GM12878 (cell line): ENCODE results near the gene DISP3. TPM values are rescaled to one million over a fixed set of nuclear protein-coding genes. Genes with fewer than 3 reads are reported as not detected.

ENCODE experiments used
- ATAC-seq: fragments of 200-7000 bp; cut with Tn5 transposase; 3 replicates; pipeline ENCODE4 v1.9.1; 2020; ENCODE audit warnings: mild to moderate bottlenecking, moderate library complexity
- BruUV-seq: library from RNA; stranded (reverse); fragments of 400-500 nt; replicated peaks from 2 replicates; lab custom pipeline; 2021; lab: Mats Ljungman, UMichigan
- CTCF ChIA-PET: fragments of 300-600 bp; sonication (Branson Sonifier 250); formaldehyde crosslinking; extraction: SDS; loops from one replicate; lab custom pipeline; 2021; ENCODE audit warnings: inconsistent platforms; lab: Yijun Ruan, JAX
- POLR2A ChIA-PET: fragments of 350-600 bp; formaldehyde crosslinking; extraction: SDS; loops from one replicate; lab custom pipeline; 2021; ENCODE audit warnings: inconsistent platforms; lab: Charles Lee
- RAD21 ChIA-PET: fragments of 300-600 bp; sonication (Branson Sonifier 250); formaldehyde crosslinking; loops from one replicate; lab custom pipeline; 2023; ENCODE audit warnings: antibody characterized with exemption; ENCODE audit not compliant: unreplicated experiment; lab: Charles Lee
- SMC1A ChIA-PET: fragments of 300-600 bp; sonication (Branson Sonifier 250); formaldehyde crosslinking; loops from one replicate; lab custom pipeline; 2023; ENCODE audit not compliant: unreplicated experiment, uncharacterized antibody; lab: Charles Lee
- DNase-seq: peaks from one replicate; pipeline ENCODE4 v3.0.0-alpha.2; 2011; ENCODE audit warnings: low read depth, low spot score
- FAIRE-seq: peaks from 3 replicates; lab custom pipeline; 2011; peaks lifted over from hg19 to GRCh38; lab: Jason Lieb, UNC
- H2AFZ ChIP-seq: 2 replicates; pipeline ENCODE4 v1.6.0; 2011; ENCODE audit warnings: low read depth, low read length, control low read depth; ENCODE audit not compliant: control insufficient read depth
- H3K27ac ChIP-seq: 2 replicates; pipeline ENCODE4 v1.5.1; 2011; ENCODE audit warnings: control low read depth; ENCODE audit not compliant: control insufficient read depth, insufficient read depth
- H3K27me3 ChIP-seq, 2 experiments: replicated peaks in 1 of 2; 2 replicates each; pipeline versions ENCODE4 v1.6.0 to v1.6.1; 2011; ENCODE audit warnings: low read length in 1 of 2; ENCODE audit not compliant: control insufficient read depth in 2 of 2, insufficient read depth in 2 of 2
- H3K36me3 ChIP-seq, 2 experiments: 2 replicates each; pipeline ENCODE4 v1.5.1; 2011; ENCODE audit warnings: low read length in 1 of 2; ENCODE audit not compliant: control insufficient read depth in 2 of 2, insufficient read depth in 2 of 2
- H3K4me1 ChIP-seq: 2 replicates; pipeline ENCODE4 v1.6.1; 2011; ENCODE audit warnings: mild to moderate bottlenecking, low read length, moderate library complexity, mixed read lengths; ENCODE audit not compliant: control insufficient read depth, insufficient read depth
- H3K4me2 ChIP-seq: 2 replicates; pipeline ENCODE4 v1.6.0; 2011; ENCODE audit warnings: control low read depth; ENCODE audit not compliant: control insufficient read depth, insufficient read depth
- H3K4me3 ChIP-seq: fragments of 200-600 bp; sonication (generic); 2 replicates; pipeline ENCODE4 v1.5.1; 2016
- H3K79me2 ChIP-seq: 2 replicates; pipeline ENCODE4 v1.6.0; 2011; ENCODE audit warnings: low read length; ENCODE audit not compliant: control insufficient read depth, insufficient read depth
- H3K9ac ChIP-seq: 2 replicates; pipeline ENCODE4 v1.8.0; 2011; ENCODE audit warnings: low read length, control low read depth, mixed read lengths; ENCODE audit not compliant: control insufficient read depth, insufficient read depth
- H3K9me3 ChIP-seq: replicated peaks from 3 replicates; pipeline ENCODE4 v1.5.1; 2011; ENCODE audit warnings: mild to moderate bottlenecking, low read length; ENCODE audit not compliant: control insufficient read depth, insufficient read depth
- H4K20me1 ChIP-seq: 2 replicates; pipeline ENCODE4 v1.6.0; 2011; ENCODE audit not compliant: control insufficient read depth, insufficient read depth
- BHLHE40 ChIP-seq, 2 experiments: fragments of 450-650 bp in 1 of 2; IDR thresholded peaks; 2 replicates each; pipeline ENCODE4 v1.6.1; 2011 to 2017; ENCODE audit warnings: low read depth in 2 of 2, borderline replicate concordance in 1 of 2, improper control_type of control experiment in 1 of 2, low read length in 1 of 2, mild to moderate bottlenecking in 1 of 2
- IRF3 ChIP-seq: fragments of 450-650 bp; IDR thresholded peaks from 2 replicates; pipeline ENCODE4 v1.6.1; 2014; ENCODE audit warnings: mild to moderate bottlenecking
- NFYA ChIP-seq: IDR thresholded peaks from 2 replicates; pipeline ENCODE4 v1.6.1; 2011; ENCODE audit warnings: low read depth, mild to moderate bottlenecking, low read length, improper control_type of control experiment, borderline replicate concordance
- NR2F1 ChIP-seq: fragments of 450-650 bp; conservative IDR thresholded peaks from 2 replicates; pipeline ENCODE4 v1.6.1; 2017; ENCODE audit warnings: mild to moderate bottlenecking
- POLR2A ChIP-seq: IDR thresholded peaks from 2 replicates; pipeline ENCODE4 v1.6.1; 2011; ENCODE audit warnings: low read depth, mild to moderate bottlenecking, low read length
- POLR2AphosphoS2 ChIP-seq: IDR thresholded peaks from 2 replicates; pipeline ENCODE4 v1.6.1; 2011; ENCODE audit warnings: low read depth, mild to moderate bottlenecking, low read length, improper control_type of control experiment, moderate library complexity
- SMAD5 ChIP-seq: IDR thresholded peaks from 2 replicates; pipeline ENCODE4 v1.6.1; 2016; ENCODE audit warnings: antibody characterized with exemption, low read depth
- SUZ12 ChIP-seq: fragments of 200-600 bp; sonication (generic); IDR thresholded peaks from one replicate; pipeline ENCODE4 v1.6.1; 2018; ENCODE audit warnings: antibody characterized with exemption, mild to moderate bottlenecking; ENCODE audit not compliant: unreplicated experiment
- USF1 ChIP-seq: IDR thresholded peaks from 2 replicates; pipeline ENCODE4 v1.6.1; 2011; ENCODE audit warnings: borderline replicate concordance, low read depth, mild to moderate bottlenecking, moderate library complexity, mixed read lengths, low read length; ENCODE audit not compliant: insufficient read depth; ENCODE audit errors: extremely low read length
- ZNF592 ChIP-seq: fragments of 450-650 bp; IDR thresholded peaks from 2 replicates; pipeline ENCODE4 v1.6.1; 2017; ENCODE audit warnings: mild to moderate bottlenecking, moderate library complexity
- WGBS: methylation state at CpG from one replicate; pipeline ENCODE4 v1.1.6; 2016; ENCODE audit warnings: low lambda C conversion rate; ENCODE audit not compliant: insufficient replicate concordance, insufficient coverage; ENCODE audit errors: missing lambda C conversion rate; 5-methylcytosine and 5-hydroxymethylcytosine counted together
- in situ Hi-C: fragments of 300-500 bp; cut with MboI; formaldehyde crosslinking; loops from 9 replicates; pipeline ENCODE4 v1.14.3; 2018; ENCODE audit warnings: mixed read lengths
- intact Hi-C: fragments of 100-400 bp; cut with micrococcal nuclease; formaldehyde crosslinking; loops from one replicate; pipeline ENCODE4 v1.14.2; 2022; ENCODE audit not compliant: unreplicated experiment
- polyA plus RNA-seq, 11 experiments: library from polyadenylated mRNA; depleted of rRNA in 4 of 11; unstranded in 6 of 11; stranded (reverse) in 5 of 11; fragments of >200 nt; fragmentation: Nextera tagmentation in 4 of 11; fragmentation: Illumina TruSeq in 1 of 11; extraction: Ambion mirVana in 4 of 11; extraction: Trizol in 1 of 11; gene quantifications; 1 replicate in 1 of 11; 2 replicates in 10 of 11; pipeline versions ENCODE4 v1.2.1 to v1.2.3, GENCODE V29; 2011 to 2016; ENCODE audit warnings: inconsistent platforms in 2 of 11, missing spikeins in 2 of 11, low read depth in 1 of 11
- total RNA-seq, 4 experiments: library from RNA; depleted of rRNA in 3 of 4; stranded (reverse); fragments of >200 nt in 3 of 4; fragmentation: Illumina TruSeq in 1 of 4; extraction: Trizol in 1 of 4; gene quantifications; 2 replicates each; pipeline versions ENCODE4 v1.2.1 to v1.2.3, GENCODE V29; 2013 to 2021

The DISP3 gene
- total and polyA plus RNA-seq, 10 of the 15 experiments (the other 5 are each of a cell fraction or from before 2014, with no cell fraction given): under 0.01 to 0.18 (median 0.09) TPM; not detected in 2

GRCh38 chr1:11515368-11516300 is 36.7 kb downstream of the DISP3 start:
- no TSS peak for BruUV-seq
- no peaks in the 10 kb centered on the region for H3K9me3 ChIP-seq
- ChIA-PET POLR2A (no interaction called here), SMC1A (no interaction called here), RAD21 (no interaction called here), CTCF (no interaction called here)
- H3K27me3 ChIP-seq: no peaks in the 10 kb centered on the region
- no peak for ATAC-seq
- H3K27ac ChIP-seq: no peak overlapping the region
- no peak overlapping the region for H3K4me2 ChIP-seq
- in situ Hi-C loops: no loop called here
- no peak for TF ChIP-seq POLR2AphosphoS2
- TF ChIP-seq SMAD5: no peak
- TF ChIP-seq SUZ12: no peak
- no peak for TF ChIP-seq IRF3
- TF ChIP-seq ZNF592: no peak
- TF ChIP-seq POLR2A: no peak
- TF ChIP-seq NFYA: no peak
- TF ChIP-seq USF1: no peak
- TF ChIP-seq BHLHE40 (IDR thresholded peaks at IDR 0.05; ENCODE audit: borderline replicate concordance in 1 of 2, low read depth in 2 of 2, low read length in 1 of 2): no peak
- no peak for TF ChIP-seq NR2F1
- no peaks in the 10 kb centered on the region for H4K20me1 ChIP-seq
- H3K4me1 ChIP-seq: no peaks in the 10 kb centered on the region
- FAIRE-seq: no peak
- H3K79me2 ChIP-seq: no peaks in the 10 kb centered on the region
- DNase-seq: no peak
- no peak overlapping the region for H2AFZ ChIP-seq
- no peaks in the 10 kb centered on the region for H3K36me3 ChIP-seq
- H3K4me3 ChIP-seq: no peak overlapping the region
- no peak overlapping the region for H3K9ac ChIP-seq
- WGBS: 35% methylated on average over 21 of the region's 21 CpGs
- intact Hi-C loops: no loop called here
